SK-N-SH (cell line): ENCODE measurements around the gene GGCX. TPM values are rescaled to one million over a fixed set of nuclear protein-coding genes. Genes with fewer than 3 reads are reported as not detected.

Experiments used
- CTCF ChIA-PET: fragments of 300-600, 350-600 bp; formaldehyde crosslinking; extraction: SDS; loops from one replicate; lab custom pipeline; 2021; lab: Yijun Ruan, JAX
- POLR2A ChIA-PET: fragments of 350-600 bp; sonication (Branson Sonifier 250); formaldehyde crosslinking; extraction: SDS; loops from one replicate; lab custom pipeline; 2020; ENCODE audit warnings: antibody characterized with exemption, inconsistent platforms; lab: Yijun Ruan, JAX
- DNase-seq: peaks from one replicate; pipeline ENCODE4 v3.0.0; 2012
- H2AFZ ChIP-seq: fragments of 200-600 bp; sonication (generic); 2 replicates; pipeline ENCODE4 v1.8.1; 2016; ENCODE audit warnings: antibody characterized with exemption, mild to moderate bottlenecking, low read depth
- H3F3A ChIP-seq: fragments of 200-600 bp; sonication (generic); replicated peaks from 2 replicates; pipeline ENCODE3; 2016; ENCODE audit warnings: antibody characterized with exemption, mild to moderate bottlenecking; ENCODE audit not compliant: insufficient read depth
- H3K27ac ChIP-seq, 2 experiments: fragments of 200-500 bp in 1 of 2; fragments of 200-600 bp in 1 of 2; sonication (Bioruptor generic) in 1 of 2; sonication (generic), shearing (Covaris generic) in 1 of 2; 2 replicates each; pipeline versions ENCODE4 v1.5.1 to v1.6.1; 2014 to 2016; ENCODE audit warnings: low read depth in 2 of 2, inconsistent platforms in 1 of 2, low read length in 1 of 2, mild to moderate bottlenecking in 1 of 2, mixed read lengths in 1 of 2
- H3K27me3 ChIP-seq: fragments of 200-600 bp; sonication (generic), shearing (Covaris generic); 2 replicates; pipeline ENCODE4 v1.6.1; 2016; ENCODE audit warnings: mixed run types; ENCODE audit not compliant: insufficient read depth
- H3K36me3 ChIP-seq, 2 experiments: fragments of 200-500 bp in 1 of 2; fragments of 200-600 bp in 1 of 2; sonication (Bioruptor generic) in 1 of 2; sonication (generic) in 1 of 2; replicated peaks in 1 of 2; 2 replicates each; pipeline versions ENCODE3 to v1.5.1; 2014 to 2016; ENCODE audit warnings: low read length in 1 of 2, mild to moderate bottlenecking in 1 of 2; ENCODE audit not compliant: insufficient read depth in 2 of 2, control insufficient read depth in 1 of 2
- H3K4me1 ChIP-seq, 2 experiments: fragments of 200-500 bp in 1 of 2; fragments of 200-600 bp in 1 of 2; sonication (Bioruptor generic) in 1 of 2; sonication (generic), shearing (Covaris generic) in 1 of 2; 2 replicates each; pipeline versions ENCODE4 v1.5.1 to v1.6.1; 2014 to 2016; ENCODE audit warnings: low read depth in 1 of 2, low read length in 1 of 2, mixed run types in 1 of 2; ENCODE audit not compliant: insufficient read depth in 2 of 2, control insufficient read depth in 1 of 2
- H3K4me2 ChIP-seq: fragments of 200-600 bp; sonication (generic), shearing (Covaris generic); 2 replicates; pipeline ENCODE4 v1.6.1; 2017; ENCODE audit warnings: mixed run types
- H3K4me3 ChIP-seq, 2 experiments: fragments of 200-500 bp in 1 of 2; fragments of 200-600 bp in 1 of 2; sonication (Bioruptor generic) in 1 of 2; sonication (generic), shearing (Covaris generic) in 1 of 2; 2 replicates each; pipeline versions ENCODE4 v1.5.1 to v1.8.1; 2014 to 2016; ENCODE audit warnings: low read depth in 2 of 2, inconsistent platforms in 1 of 2, low read length in 1 of 2, mild to moderate bottlenecking in 1 of 2, mixed read lengths in 1 of 2, moderate library complexity in 1 of 2
- H3K79me2 ChIP-seq: fragments of 200-600 bp; sonication (generic); 2 replicates; pipeline ENCODE4 v1.8.1; 2017; ENCODE audit warnings: mild to moderate bottlenecking; ENCODE audit not compliant: insufficient read depth
- H3K9ac ChIP-seq: fragments of 200-600 bp; sonication (generic); 2 replicates; pipeline ENCODE4 v1.6.1; 2017; ENCODE audit warnings: mixed run types
- H3K9me2 ChIP-seq: fragments of 200-600 bp; sonication (generic); 2 replicates; pipeline ENCODE4 v1.6.1; 2017; ENCODE audit warnings: mixed run types
- H3K9me3 ChIP-seq: fragments of 200-600 bp; sonication (generic); 2 replicates; pipeline ENCODE4 v1.6.1; 2017; ENCODE audit warnings: mixed run types, mild to moderate bottlenecking, moderate library complexity
- H4K20me1 ChIP-seq: fragments of 200-600 bp; sonication (generic); 2 replicates; pipeline ENCODE4 v1.6.1; 2017; ENCODE audit warnings: mild to moderate bottlenecking, mixed run types; ENCODE audit not compliant: insufficient read depth
- CTCF ChIP-seq: fragments of 200-600 bp; sonication (generic); IDR thresholded peaks from 2 replicates; pipeline ENCODE4 v1.6.1; 2017; ENCODE audit warnings: antibody characterized with exemption, mild to moderate bottlenecking, moderate library complexity
- EZH2phosphoT487 ChIP-seq: fragments of 200-600 bp; sonication (generic); IDR thresholded peaks from 2 replicates; pipeline ENCODE4 v1.6.1; 2017; ENCODE audit warnings: low read depth, mixed run types, mild to moderate bottlenecking, antibody characterized with exemption, moderate library complexity, borderline replicate concordance
- IRF3 ChIP-seq: fragments of 150-350 bp; IDR thresholded peaks from 2 replicates; pipeline ENCODE4 v1.6.1; 2016; ENCODE audit warnings: mild to moderate bottlenecking, low read depth, low read length
- MAX ChIP-seq: IDR thresholded peaks from 2 replicates; pipeline ENCODE4 v1.4.0; 2012; ENCODE audit warnings: low read depth
- MXI1 ChIP-seq: IDR thresholded peaks from 2 replicates; pipeline ENCODE4 v1.6.1; 2012; ENCODE audit warnings: mild to moderate bottlenecking, low read depth, low read length, improper control_type of control experiment
- RCOR1 ChIP-seq: fragments of 150-350 bp; IDR thresholded peaks from 2 replicates; pipeline ENCODE4 v1.6.1; 2017; ENCODE audit warnings: antibody characterized with exemption, low read length
- RXRA ChIP-seq: IDR thresholded peaks from 2 replicates; pipeline ENCODE4 v1.4.0; 2012; ENCODE audit warnings: low read depth, mild to moderate bottlenecking, borderline replicate concordance
- SIN3A ChIP-seq: IDR thresholded peaks from 2 replicates; pipeline ENCODE4 v1.6.1; 2012; ENCODE audit warnings: low read depth, mild to moderate bottlenecking, low read length, moderate library complexity, borderline replicate concordance
- TAF1 ChIP-seq: IDR thresholded peaks from 2 replicates; pipeline ENCODE4 v1.6.1; 2012; ENCODE audit warnings: low read depth, mild to moderate bottlenecking, low read length, moderate library complexity, borderline replicate concordance
- TCF12 ChIP-seq: IDR thresholded peaks from 2 replicates; pipeline ENCODE4 v1.4.0; 2012
- TEAD4 ChIP-seq: IDR thresholded peaks from 2 replicates; pipeline ENCODE4 v1.4.0; 2012; ENCODE audit warnings: mild to moderate bottlenecking, borderline replicate concordance; ENCODE audit not compliant: insufficient read depth
- YY1 ChIP-seq: IDR thresholded peaks from 2 replicates; pipeline ENCODE4 v1.4.0; 2012; ENCODE audit warnings: low read depth, mild to moderate bottlenecking
- ZBTB33 ChIP-seq: IDR thresholded peaks from 2 replicates; pipeline ENCODE4 v1.4.0; 2012; ENCODE audit warnings: low read depth, borderline replicate concordance
- WGBS: methylation state at CpG from one replicate; pipeline ENCODE4 v1.1.6; 2017; ENCODE audit warnings: low lambda C conversion rate; 5-methylcytosine and 5-hydroxymethylcytosine counted together
- polyA plus RNA-seq, 3 experiments: library from polyadenylated mRNA; depleted of rRNA; stranded (reverse); fragments of >200 nt; gene quantifications; 2 replicates each; pipeline ENCODE4 v1.2.3, GENCODE V29; 2012

GGCX gene
- polyA plus RNA-seq, 1 of the 3 experiments (the other 2 are of a cell fraction) = 34.5 TPM

GRCh38 chr2:85529809-85530208, 31.5 kb downstream of the GGCX start (continued):
- TF ChIP-seq CTCF = no peak
- no peak for TF ChIP-seq RXRA
- no peak for TF ChIP-seq MAX
- no peak for TF ChIP-seq RCOR1

- H3K4me1 ChIP-seq = peaks cover 9 to 23% of the 10 kb centered on the region in 2 experiments; a peak in 3 of 4 replicates
- 100% methylated on average over 2 of the region's 2 CpGs for WGBS
- H3K27me3 ChIP-seq = no peaks in the 10 kb centered on the region; the same call in 1 of the 2 replicates
- H3K9me3 ChIP-seq = no peaks in the 10 kb centered on the region
- no peaks in the 10 kb centered on the region for H3K79me2 ChIP-seq
- H3K9ac ChIP-seq = no peak overlapping the region
- H3K4me2 ChIP-seq = no peak overlapping the region
- no peak overlapping the region for H3K27ac ChIP-seq
- ChIA-PET POLR2A (no interaction called here), CTCF (interaction anchor here (1.1 to 1.7 kb wide), 2 partner anchors 9 to 108 kb away, joined by 3 read pairs; no protein-coding TSS in a partner anchor)
- H2AFZ ChIP-seq = no peak overlapping the region
- H3F3A ChIP-seq = no peaks in the 10 kb centered on the region
- no peaks in the 10 kb centered on the region for H3K36me3 ChIP-seq
- TF ChIP-seq YY1 (no peak), ZBTB33 (no peak), MXI1 (no peak), TEAD4 (no peak), EZH2phosphoT487 (no peak)
- H3K4me3 ChIP-seq = no peak overlapping the region
- DNase-seq = no peak
- H4K20me1 ChIP-seq = no peaks in the 10 kb centered on the region
- no peaks in the 10 kb centered on the region for H3K9me2 ChIP-seq
Observed at GRCh38 chr2:85528355-85528754, 32.9 kb downstream of the GGCX start.

GRCh38 chr2:85527787-85528186, 33.5 kb downstream of the GGCX start:
- no peaks in the 10 kb centered on the region for H3F3A ChIP-seq
- peaks cover 9 to 29% of the 10 kb centered on the region in 2 experiments; a peak in 3 of 4 replicates for H3K4me1 ChIP-seq
- no peak overlapping the region for H3K4me3 ChIP-seq
- H3K9ac ChIP-seq = no peak overlapping the region
- no peaks in the 10 kb centered on the region for H3K79me2 ChIP-seq
- no peaks in the 10 kb centered on the region for H3K9me2 ChIP-seq
- no peak overlapping the region for H2AFZ ChIP-seq
- no peaks in the 10 kb centered on the region; the same call in 1 of the 2 replicates for H3K27me3 ChIP-seq
- ChIA-PET CTCF (interaction anchor here (1.1 to 5.9 kb wide), 3 partner anchors 9 to 108 kb away, joined by 3 to 67 read pairs (median 3); partner anchors contain the start of gene MAT2A), POLR2A (no interaction called here)
- DNase-seq = no peak
- H3K36me3 ChIP-seq = no peaks in the 10 kb centered on the region
- no peaks in the 10 kb centered on the region for H4K20me1 ChIP-seq
- no peak overlapping the region for H3K4me2 ChIP-seq
- no peaks in the 10 kb centered on the region for H3K9me3 ChIP-seq
- H3K27ac ChIP-seq = no peak overlapping the region
- TF ChIP-seq TCF12 = no peak
- TF ChIP-seq EZH2phosphoT487 = no peak
- TF ChIP-seq SIN3A = no peak
- TF ChIP-seq IRF3 = no peak
- no peak for TF ChIP-seq CTCF
- no peak for TF ChIP-seq TAF1
